HPDE6-E6E7 (cell line): ENCODE data around the gene MEF2C.

ENCODE experiments used
- DNase-seq: peaks from one replicate; pipeline ENCODE4 v3.0.0; 2011; ENCODE audit warnings: missing footprints; ENCODE audit errors: extremely low spot score

Gene MEF2C

GRCh38 chr5:88718736-88719135 is 164.2 kb downstream of the MEF2C start:
- no peak for DNase-seq

DNA sequence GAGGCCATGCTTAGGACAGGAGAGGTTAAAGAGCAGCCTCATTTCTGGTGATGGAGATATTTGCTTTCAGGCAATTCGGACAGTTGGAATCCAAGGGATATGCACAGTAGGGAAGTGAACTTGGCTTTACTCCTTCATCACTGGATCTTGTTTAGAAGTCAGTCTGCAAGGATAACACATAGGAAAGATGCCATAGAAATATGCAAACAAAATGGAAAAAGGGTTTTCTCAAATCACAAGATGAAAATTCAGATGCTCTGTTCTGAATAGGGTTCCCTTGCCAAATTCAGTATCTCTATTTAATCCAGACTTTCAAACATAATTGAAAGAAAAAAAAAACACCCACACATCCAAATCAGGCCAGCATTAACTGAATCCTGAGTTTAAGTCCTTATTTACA is 166.9 kb downstream of the MEF2C start:
- DNase-seq: no peak

DNA sequence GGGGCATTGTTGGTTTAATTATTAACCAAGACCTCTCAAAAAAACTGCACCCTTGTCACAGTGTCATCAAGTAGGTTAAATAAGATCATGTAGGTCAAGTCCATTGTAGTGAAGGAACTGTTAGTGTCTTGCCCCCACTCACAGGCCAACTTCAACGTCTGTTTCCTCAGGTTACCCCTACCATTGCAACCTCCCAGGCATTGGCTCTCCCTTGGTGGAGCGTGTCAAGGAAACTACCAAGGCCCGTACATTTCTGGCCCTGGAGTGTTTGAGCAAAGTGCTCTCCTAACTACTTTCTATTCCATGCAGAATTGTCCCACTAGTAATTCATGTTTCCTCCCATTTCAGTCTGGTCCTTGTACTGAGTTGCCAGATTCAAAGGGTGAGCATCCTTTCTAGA is 167.5 kb downstream of the MEF2C start:
- DNase-seq: no peak

DNA sequence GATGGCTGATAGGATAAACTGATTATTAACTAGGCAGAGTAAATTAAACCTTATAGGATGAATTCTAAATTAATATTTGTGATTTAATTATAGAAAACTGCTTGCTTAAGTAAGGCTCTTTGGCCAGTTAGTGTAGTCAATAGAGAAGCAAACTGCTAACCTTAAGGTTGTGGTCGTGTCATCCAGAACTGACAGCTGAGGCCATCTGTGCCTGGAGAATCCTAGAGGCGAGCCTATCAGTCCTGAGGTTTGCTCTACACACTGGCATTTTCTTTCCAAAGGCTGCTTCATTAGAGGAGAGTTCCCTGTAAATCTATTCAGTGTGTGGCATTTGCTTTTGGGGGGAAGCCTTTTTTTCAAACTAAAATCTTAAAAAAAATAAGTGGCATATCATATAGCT is 169.2 kb downstream of the MEF2C start:
- no peak for DNase-seq

DNA sequence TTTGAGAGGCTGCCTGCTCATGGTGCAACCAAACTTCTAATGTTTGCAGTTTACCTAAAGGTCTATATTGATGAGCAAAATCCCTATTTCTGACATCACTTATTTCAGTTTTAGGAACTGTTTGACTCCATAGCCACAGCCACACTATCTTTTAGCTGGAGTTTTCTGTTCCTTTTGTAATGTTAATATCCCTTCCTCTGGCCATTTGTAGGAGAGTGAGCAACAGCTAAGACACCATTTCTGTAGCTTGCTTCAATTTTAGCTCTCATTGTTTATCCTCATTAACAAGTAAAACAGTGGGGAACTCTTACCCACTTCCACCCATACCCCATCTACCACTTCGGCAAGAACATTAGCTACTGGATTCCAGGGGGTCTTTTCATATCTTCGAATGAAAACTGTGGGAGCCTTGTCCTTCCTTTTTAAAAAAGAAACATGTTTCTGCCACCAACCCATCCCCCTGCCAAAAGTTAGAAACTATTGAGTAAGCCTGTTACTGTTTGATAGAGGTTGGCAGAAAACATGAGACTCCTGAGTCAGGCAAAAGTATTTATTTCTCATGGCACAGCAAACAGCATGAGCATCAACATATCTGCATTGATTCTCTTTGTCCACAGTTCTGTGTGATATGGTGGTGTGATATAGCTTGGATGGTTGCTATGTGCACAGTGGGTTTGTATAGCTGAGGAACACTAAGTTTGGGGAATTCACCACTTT is 174.1 kb downstream of the MEF2C start:
- no peak for DNase-seq

DNA sequence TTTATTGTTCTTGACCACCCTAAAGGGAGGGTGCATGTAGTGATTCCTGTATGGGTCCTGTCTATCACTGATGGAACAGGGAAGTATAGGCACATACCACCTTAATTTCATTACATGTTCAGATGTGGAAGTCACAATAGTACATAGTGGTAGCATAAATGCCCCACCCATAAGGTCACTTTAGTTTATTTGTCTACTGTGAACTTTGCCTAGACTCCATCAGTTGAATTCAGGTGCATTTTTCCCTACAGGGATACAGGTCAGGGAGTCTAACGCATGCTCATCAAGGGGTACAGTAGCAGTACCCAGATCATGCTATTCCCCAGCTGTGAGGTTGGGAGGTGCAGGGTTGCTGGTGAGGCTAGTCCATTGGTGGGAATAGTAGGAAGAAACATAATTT is 175.0 kb downstream of the MEF2C start:
- no peak for DNase-seq

- DNase-seq: no peak
These were observed 175.6 kb downstream of the MEF2C start for GRCh38 chr5:88707216-88707965.

DNA sequence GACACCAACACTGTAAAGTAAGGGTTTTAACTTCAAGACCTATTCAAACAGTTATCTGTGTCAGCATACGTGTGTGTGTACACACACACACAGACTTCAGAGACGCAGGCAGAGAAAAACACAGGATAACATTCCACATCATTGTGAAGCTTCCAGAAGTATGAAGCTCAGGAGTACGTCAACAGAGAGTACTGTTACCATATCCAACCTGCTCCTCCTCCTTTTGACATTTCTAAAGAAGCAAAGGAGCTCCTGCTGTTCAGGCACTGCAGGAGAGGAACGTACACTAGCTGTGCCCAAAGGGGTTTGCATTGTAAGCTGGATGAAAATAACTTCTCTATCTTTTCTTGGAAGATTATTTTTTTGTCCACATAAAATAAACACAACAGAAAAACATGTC is 180.7 kb downstream of the MEF2C start:
- no peak for DNase-seq

DNA sequence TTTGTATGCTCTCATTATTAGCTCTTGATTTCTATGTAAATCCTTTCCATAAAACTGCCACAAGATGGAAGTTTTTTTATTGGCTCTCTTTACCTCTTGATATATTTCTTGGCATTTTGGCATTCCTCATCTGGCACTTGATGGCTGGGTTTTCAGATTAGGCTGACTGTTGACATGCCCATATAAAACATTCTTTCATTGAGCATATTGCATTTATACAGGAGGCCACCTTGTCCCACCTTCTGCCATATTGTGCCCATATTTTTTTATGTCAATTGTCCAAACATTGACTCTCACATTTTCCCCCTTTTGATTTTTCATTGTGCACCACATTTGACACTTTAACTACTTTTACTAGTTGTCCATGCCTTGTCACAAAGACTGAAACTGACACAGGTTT is 182.9 kb downstream of the MEF2C start:
- no peak for DNase-seq

GRCh38 chr5:88698290-88698689 is 184.7 kb downstream of the MEF2C start:
- DNase-seq: no peak

- no peak for DNase-seq
These were observed 186.5 kb downstream of the MEF2C start for GRCh38 chr5:88696466-88696865.

GRCh38 chr5:88695931-88696330 is 187.1 kb downstream of the MEF2C start:
- DNase-seq: no peak

DNA sequence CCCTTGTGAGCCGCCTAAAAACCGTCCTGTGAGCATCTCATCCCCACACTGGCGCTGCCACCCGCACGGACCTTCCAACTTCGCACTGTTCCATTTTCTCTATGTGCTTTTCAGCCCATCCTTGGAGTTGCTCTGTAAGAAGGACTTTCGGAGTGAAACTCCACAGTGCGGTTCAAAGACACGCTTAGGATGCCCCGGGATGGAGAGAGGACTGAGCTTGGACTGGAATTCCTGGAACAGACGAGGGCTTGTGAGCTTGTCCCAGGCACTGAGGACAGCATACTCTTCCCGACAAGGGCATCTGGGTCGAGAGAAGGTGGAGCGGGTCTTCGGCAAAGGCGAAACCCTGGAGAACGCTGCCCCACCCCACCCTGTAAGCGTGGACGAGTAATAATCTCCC is 187.8 kb downstream of the MEF2C start:
- DNase-seq: no peak

DNA sequence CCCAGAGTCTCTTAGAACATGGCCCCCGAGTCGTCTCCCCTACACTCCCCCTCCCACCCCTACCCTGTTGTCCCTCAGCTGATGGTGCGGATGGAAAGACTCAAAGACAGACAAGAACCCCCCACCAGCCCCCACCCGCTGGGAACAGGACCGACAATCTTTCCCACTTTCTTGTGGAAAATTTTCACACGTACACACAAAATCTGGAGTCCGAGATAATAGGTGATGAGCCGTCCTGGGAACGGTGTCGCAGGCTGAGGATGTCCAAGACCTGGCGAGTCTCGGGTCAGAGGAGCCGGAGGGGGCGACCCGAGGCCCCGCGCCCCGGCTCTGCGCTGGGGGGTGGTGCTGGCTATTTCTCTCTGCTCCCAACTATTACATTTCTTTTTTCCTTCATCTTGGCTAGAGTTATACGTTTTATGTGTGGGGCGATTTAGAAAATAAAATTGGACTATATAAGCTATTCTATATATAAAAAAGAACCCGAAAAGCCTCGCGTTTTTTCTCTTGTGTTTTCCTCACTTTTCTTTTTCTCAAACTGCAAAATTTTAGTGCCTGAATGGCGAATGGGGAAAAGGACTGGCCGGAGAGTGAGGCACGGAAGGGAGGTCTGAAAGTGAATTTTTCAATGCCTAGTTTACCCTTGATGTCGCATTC is 188.8 kb downstream of the MEF2C start:
- no peak for DNase-seq

DNA sequence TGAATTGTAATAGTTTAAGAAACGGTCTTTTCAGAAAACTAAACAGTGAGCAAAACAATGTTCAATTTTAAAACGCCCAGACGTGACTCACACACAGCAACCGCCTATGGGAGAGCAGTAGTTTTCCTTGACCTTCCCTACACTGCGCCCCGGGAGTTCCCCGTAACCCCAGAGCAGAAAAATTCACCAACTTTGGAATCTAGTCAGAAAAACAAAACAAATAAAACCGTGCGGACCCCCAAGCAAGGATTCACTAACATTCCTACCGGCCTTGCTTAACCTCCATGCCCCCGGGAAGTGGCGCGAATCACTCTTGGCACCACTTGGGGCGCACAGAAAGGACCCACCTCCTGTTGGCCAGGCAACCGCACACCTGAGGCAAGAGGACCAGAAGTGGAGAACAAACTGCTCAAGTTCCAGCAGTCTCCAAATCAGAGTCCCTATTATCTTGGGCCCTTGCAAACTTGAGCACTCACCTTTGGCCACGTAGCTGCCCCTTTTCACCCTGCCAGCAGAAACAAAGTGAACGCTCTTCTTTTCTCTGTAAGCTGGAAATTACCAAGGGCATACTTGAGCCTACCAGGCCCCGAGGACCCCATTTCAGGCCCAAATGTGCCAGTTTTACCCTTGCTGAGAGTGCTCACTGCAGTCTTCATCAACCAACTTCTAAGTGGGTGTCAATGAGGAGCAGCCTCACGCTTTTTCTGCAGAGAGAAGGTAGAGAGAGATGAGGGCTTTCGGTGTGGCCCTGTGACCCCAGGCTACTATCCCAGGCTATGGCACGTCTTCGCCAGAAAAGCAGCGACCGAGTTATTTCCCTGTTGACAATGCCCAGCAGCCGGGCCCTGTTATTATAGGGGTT is 189.7 kb downstream of the MEF2C start:
- no peak for DNase-seq

GRCh38 chr5:88691945-88692868 is 190.8 kb downstream of the MEF2C start:
- no peak for DNase-seq

GRCh38 chr5:88691230-88691582 is 191.8 kb downstream of the MEF2C start:
- DNase-seq: no peak

DNA sequence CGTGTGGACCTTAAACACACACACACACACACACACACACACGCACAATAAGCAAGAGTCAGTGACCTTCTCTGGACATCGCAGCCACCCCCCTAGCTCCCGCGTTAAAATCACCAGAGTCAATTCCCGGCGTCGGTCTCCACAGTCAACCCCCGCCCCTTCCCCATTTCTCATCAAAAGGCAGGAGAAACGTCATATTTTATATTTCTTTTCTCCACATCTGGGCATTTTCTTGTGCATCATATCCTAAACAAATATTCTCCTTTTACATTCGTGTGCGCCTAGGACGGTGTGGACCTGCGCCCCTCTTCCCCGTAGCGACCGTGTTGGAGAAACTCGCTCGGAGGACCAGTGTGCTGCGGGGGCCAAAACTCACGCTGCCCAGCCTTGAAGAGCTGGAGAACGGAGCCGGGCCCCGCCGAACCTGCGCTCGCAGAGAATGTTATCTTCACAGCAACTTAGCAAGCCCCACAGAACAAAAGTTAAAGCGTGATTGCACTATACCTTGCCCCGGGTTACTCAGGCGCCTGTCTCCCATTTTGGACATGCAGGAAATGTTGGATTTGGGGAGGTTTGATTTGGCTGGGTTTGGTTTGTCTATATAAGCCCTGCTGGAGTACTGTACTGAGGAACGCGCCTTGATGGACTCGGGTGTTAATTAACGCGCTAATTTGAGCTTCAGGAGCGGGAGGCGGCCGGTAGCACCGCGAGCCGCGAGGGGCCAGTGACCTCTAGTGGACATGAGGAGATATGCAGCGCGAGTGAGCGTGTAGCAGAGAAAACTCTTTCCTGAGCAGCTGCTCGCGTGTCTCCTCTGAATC is 192.4 kb downstream of the MEF2C start:
- DNase-seq: peak; percentile 49

DNA sequence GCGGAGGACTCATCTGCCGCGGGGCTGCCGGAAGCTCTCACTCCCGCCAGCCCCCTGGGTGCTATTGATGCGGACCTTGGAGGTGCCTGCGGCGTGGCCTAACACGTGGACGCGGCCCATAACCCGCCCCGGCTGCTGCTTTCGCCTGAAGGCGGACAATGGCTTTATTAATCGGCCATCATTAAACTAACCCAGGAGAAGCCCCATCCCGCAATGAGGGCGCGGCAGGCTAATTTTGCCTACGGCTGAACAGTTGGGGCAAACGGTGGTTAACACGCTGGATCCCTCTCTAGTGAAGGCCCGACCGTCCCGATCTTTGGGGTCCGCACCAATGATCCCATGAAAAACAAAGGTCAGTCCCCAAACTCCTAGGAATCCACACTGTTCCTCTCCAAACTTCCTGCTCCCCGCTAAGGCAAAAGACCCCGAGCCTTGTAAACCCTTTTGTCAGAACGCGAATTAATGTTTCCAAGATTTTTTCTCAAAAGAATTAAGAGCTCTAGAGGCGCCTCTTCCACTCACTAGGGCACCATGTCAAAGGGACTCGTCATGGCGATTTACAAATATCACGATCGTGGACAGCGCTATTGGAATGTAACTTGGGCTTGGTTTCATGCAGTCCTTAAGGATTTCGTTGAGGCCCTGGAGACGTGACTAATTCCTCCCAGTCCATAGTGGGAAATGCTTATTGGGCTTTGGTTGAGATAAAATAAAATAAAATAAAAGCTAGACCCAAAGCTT is 193.1 kb downstream of the MEF2C start:
- no peak for DNase-seq
